HCT116 (cell line): ENCODE data around the gene CFB. TPM values are rescaled to one million over a fixed set of nuclear protein-coding genes. Genes with fewer than 3 reads are reported as not detected.

Experiments
- ATAC-seq: fragments of 200-7000 bp; cut with Tn5 transposase; 2 replicates; pipeline ENCODE4 v1.9.1; 2020; ENCODE audit warnings: mild to moderate bottlenecking, moderate library complexity
- BruUV-seq: library from RNA; stranded (reverse); fragments of 400-500 nt; replicated peaks from 2 replicates; lab custom pipeline; 2021; lab: Mats Ljungman, UMichigan
- CTCF ChIA-PET: fragments of 300-600 bp; sonication (Branson Sonifier 250); formaldehyde crosslinking; loops from one replicate; lab custom pipeline; 2021; ENCODE audit warnings: antibody characterized with exemption; lab: Charles Lee
- POLR2A ChIA-PET: fragments of 300-600, 350-600 bp; sonication (Branson Sonifier 250); formaldehyde crosslinking; loops from one replicate; lab custom pipeline; 2021; ENCODE audit warnings: antibody characterized with exemption; lab: Charles Lee
- RAD21 ChIA-PET, 2 experiments: fragments of 300-600 bp; sonication (Branson Sonifier 250); formaldehyde crosslinking; loops; one replicate each; lab custom pipeline; 2023; ENCODE audit warnings: low total read pairs in 2 of 2; ENCODE audit not compliant: uncharacterized antibody in 2 of 2, unreplicated experiment in 2 of 2, low non-redundant PET in 1 of 2; lab: Charles Lee
- DNase-seq: peaks from one replicate; pipeline ENCODE4 v3.0.0-alpha.2; 2010; ENCODE audit warnings: low read depth, low spot score
- H2AFZ ChIP-seq: fragments of 200-600 bp; shearing (Covaris generic), sonication (generic); 2 replicates; pipeline ENCODE4 v1.6.1; 2017; ENCODE audit warnings: low read depth, mixed run types, mixed read lengths, antibody characterized with exemption, low read length; ENCODE audit not compliant: poor library complexity, severe bottlenecking
- H3K27ac ChIP-seq: 2 replicates; pipeline ENCODE4 v1.5.1; 2012; ENCODE audit warnings: low read depth, low read length
- H3K27me3 ChIP-seq: fragments of 200-600 bp; sonication (generic); 2 replicates; pipeline ENCODE4 v1.6.1; 2016; ENCODE audit warnings: mixed run types, low read length, mixed read lengths; ENCODE audit not compliant: insufficient read depth
- H3K36me3 ChIP-seq, 2 experiments: fragments of 200-500 bp in 1 of 2; fragments of 200-600 bp in 1 of 2; sonication (Bioruptor generic) in 1 of 2; sonication (generic) in 1 of 2; 2 replicates each; pipeline versions ENCODE4 v1.5.1 to v1.6.1; 2014 to 2016; ENCODE audit warnings: low read length in 2 of 2, inconsistent platforms in 1 of 2, mixed read lengths in 1 of 2, mixed run types in 1 of 2; ENCODE audit not compliant: insufficient read depth in 2 of 2, control insufficient read depth in 1 of 2
- H3K4me1 ChIP-seq, 2 experiments: fragments of 200-600 bp in 1 of 2; sonication (generic) in 1 of 2; 2 replicates each; pipeline versions ENCODE4 v1.5.1 to v1.6.1; 2012 to 2017; ENCODE audit warnings: low read length in 2 of 2, inconsistent platforms in 1 of 2, mild to moderate bottlenecking in 1 of 2, mixed read lengths in 1 of 2, mixed run types in 1 of 2, moderate library complexity in 1 of 2; ENCODE audit not compliant: insufficient read depth in 2 of 2, control insufficient read depth in 1 of 2
- H3K4me2 ChIP-seq: fragments of 200-600 bp; sonication (generic); 2 replicates; pipeline ENCODE4 v1.6.1; 2017; ENCODE audit warnings: mixed run types, low read length, mixed read lengths
- H3K4me3 ChIP-seq, 2 experiments: fragments of 200-600 bp in 1 of 2; sonication (generic) in 1 of 2; replicated peaks in 1 of 2; 2 replicates each; pipeline ENCODE4 v1.5.1; 2011 to 2016; ENCODE audit warnings: low read length in 2 of 2, control low read depth in 1 of 2, low read depth in 1 of 2, mild to moderate bottlenecking in 1 of 2, mixed read lengths in 1 of 2, mixed run types in 1 of 2
- H3K79me2 ChIP-seq: fragments of 200-600 bp; sonication (generic); 2 replicates; pipeline ENCODE4 v1.6.1; 2017; ENCODE audit warnings: mild to moderate bottlenecking, mixed run types, low read length, moderate library complexity, mixed read lengths; ENCODE audit not compliant: insufficient read depth
- H3K9ac ChIP-seq: fragments of 200-600 bp; sonication (generic); 2 replicates; pipeline ENCODE4 v1.6.1; 2016; ENCODE audit warnings: low read length, mixed read lengths
- H3K9me2 ChIP-seq: fragments of 200-600 bp; sonication (generic), shearing (Covaris generic); 2 replicates; pipeline ENCODE4 v1.6.1; 2017; ENCODE audit warnings: mixed run types, mild to moderate bottlenecking, moderate library complexity; ENCODE audit not compliant: insufficient read depth
- H3K9me3 ChIP-seq, 2 experiments: fragments of 200-500 bp in 1 of 2; fragments of 200-600 bp in 1 of 2; sonication (Bioruptor generic) in 1 of 2; sonication (generic) in 1 of 2; 2 replicates each; pipeline ENCODE4 v1.6.1; 2014 to 2017; ENCODE audit warnings: low read length in 2 of 2, mixed read lengths in 2 of 2, inconsistent platforms in 1 of 2, low read depth in 1 of 2, mild to moderate bottlenecking in 1 of 2, mixed run types in 1 of 2, moderate library complexity in 1 of 2; ENCODE audit not compliant: control insufficient read depth in 1 of 2, insufficient read depth in 1 of 2
- H4K20me1 ChIP-seq: fragments of 200-600 bp; sonication (generic), shearing (Covaris generic); 2 replicates; pipeline ENCODE4 v1.6.1; 2017; ENCODE audit warnings: mixed run types, mild to moderate bottlenecking, moderate library complexity; ENCODE audit not compliant: insufficient read depth
- FOSL1 ChIP-seq: IDR thresholded peaks from 2 replicates; pipeline ENCODE4 v1.6.1; 2012; ENCODE audit warnings: low read depth
- MAX ChIP-seq: IDR thresholded peaks from 2 replicates; pipeline ENCODE4 v1.6.1; 2012
- POLR2AphosphoS5 ChIP-seq: IDR thresholded peaks from 2 replicates; pipeline ENCODE4 v1.6.1; 2011; ENCODE audit warnings: mild to moderate bottlenecking, low read depth, low read length, moderate library complexity
- SRF ChIP-seq: IDR thresholded peaks from 2 replicates; pipeline ENCODE4 v1.6.1; 2012; ENCODE audit warnings: low read depth
- TCF7L2 ChIP-seq: IDR thresholded peaks from 2 replicates; pipeline ENCODE4 v1.7.0; 2011; ENCODE audit warnings: borderline replicate concordance, inconsistent platforms; ENCODE audit not compliant: insufficient read depth, insufficient read length; ENCODE audit errors: extremely low read depth
- YY1 ChIP-seq: IDR thresholded peaks from 2 replicates; pipeline ENCODE4 v1.6.1; 2011; ENCODE audit warnings: low read length, low read depth, moderate library complexity, mild to moderate bottlenecking; ENCODE audit not compliant: insufficient replicate concordance; ENCODE audit errors: extremely low read depth
- ZBTB33 ChIP-seq: IDR thresholded peaks from 2 replicates; pipeline ENCODE4 v1.6.1; 2011; ENCODE audit warnings: mild to moderate bottlenecking, low read length, moderate library complexity; ENCODE audit not compliant: insufficient replicate concordance; ENCODE audit errors: extremely low read depth
- intact Hi-C: fragments of 100-400 bp; cut with micrococcal nuclease; formaldehyde crosslinking; loops from 2 replicates; pipeline ENCODE4 v1.10.0; 2022
- total RNA-seq: library from RNA; stranded (reverse); gene quantifications from one replicate; pipeline ENCODE4 v1.2.1, GENCODE V29; 2021; ENCODE audit not compliant: unreplicated experiment

CFB gene
- total RNA-seq, 1 experiment from 2014 or later, result 1.5 TPM

GRCh38 chr6:31927863-31928671 is 17.8 kb upstream of the CFB start:
- Histone ChIP-seq H3K27ac (no peak overlapping the region), H3K9me3 (no peaks in the 10 kb centered on the region), H3K4me2 (no peak overlapping the region), H3K36me3 (no peaks in the 10 kb centered on the region), H4K20me1 (no peaks in the 10 kb centered on the region), H3K79me2 (no peaks in the 10 kb centered on the region), H3K4me3 (no peak overlapping the region), H3K27me3 (no peaks in the 10 kb centered on the region), H3K9me2 (no peaks in the 10 kb centered on the region), H3K4me1 (peaks cover 0 to 3% of the 10 kb centered on the region in 2 experiments; a peak in 2 of 4 replicates), H3K9ac (no peak overlapping the region), H2AFZ (no peak overlapping the region)
- no TSS peak for BruUV-seq
- ChIA-PET CTCF (no interaction called here), RAD21 (no interaction called here), POLR2A (no interaction called here)
- intact Hi-C loops, result no loop called here
- TF ChIP-seq ZBTB33, result no peak
- TF ChIP-seq TCF7L2, result no peak
- no peak for TF ChIP-seq MAX
- no peak for TF ChIP-seq FOSL1
- no peak for TF ChIP-seq YY1
- no peak for TF ChIP-seq POLR2AphosphoS5
- no peak for TF ChIP-seq SRF
- ATAC-seq, result no peak
- DNase-seq, result no peak
